K562 (cell line): ENCODE results near the gene PRPF39. TPM values are rescaled to one million over a fixed set of nuclear protein-coding genes. Genes with fewer than 3 reads are reported as not detected.

Source experiments
- ATAC-seq: fragments of 200-7000 bp; cut with Tn5 transposase; 3 replicates; pipeline ENCODE4 v1.9.1; 2020; ENCODE audit warnings: moderate library complexity
- BruUV-seq: library from RNA; stranded (reverse); fragments of 400-500 nt; replicated peaks from 2 replicates; lab custom pipeline; 2021; lab: Mats Ljungman, UMichigan
- CTCF ChIA-PET: fragments of 300-600 bp; formaldehyde crosslinking; extraction: SDS; loops from one replicate; lab custom pipeline; 2021; ENCODE audit warnings: low intra/inter-chr PET ratio; lab: Yijun Ruan, JAX
- POLR2A ChIA-PET: fragments of 300-600, 350-650 bp; sonication (Branson Sonifier 250); formaldehyde crosslinking; extraction: SDS; loops from one replicate; lab custom pipeline; 2021; ENCODE audit warnings: antibody characterized with exemption, inconsistent platforms; lab: Yijun Ruan, JAX
- DNase-seq, 4 experiments: peaks; one replicate each; pipeline versions ENCODE4 v3.0.0 to v3.0.0-alpha.2; 2011 to 2018; ENCODE audit warnings: low spot score in 3 of 4, mixed read lengths in 3 of 4; ENCODE audit errors: extremely low read depth in 1 of 4
- FAIRE-seq: peaks from 2 replicates; lab custom pipeline; 2011; peaks lifted over from hg19 to GRCh38; lab: Jason Lieb, UNC
- H2AFZ ChIP-seq: 2 replicates; pipeline ENCODE4 v1.6.0; 2011; ENCODE audit warnings: low read depth, low read length, control low read depth, inconsistent platforms
- H3K27ac ChIP-seq: fragments of 200-600 bp; 3 replicates; pipeline ENCODE4 v1.8.0; 2011; ENCODE audit warnings: low read depth, mild to moderate bottlenecking, control low read depth, inconsistent platforms, low read length, moderate library complexity, mixed read lengths; ENCODE audit errors: extremely low read depth
- H3K27me3 ChIP-seq, 2 experiments: fragments of 300-600 bp in 1 of 2; 2 replicates in 1 of 2; 3 replicates in 1 of 2; pipeline versions ENCODE4 v1.6.0 to v1.8.0; 2011; ENCODE audit warnings: inconsistent platforms in 2 of 2, low read length in 2 of 2, mild to moderate bottlenecking in 1 of 2, mixed read lengths in 1 of 2, moderate library complexity in 1 of 2; ENCODE audit not compliant: control insufficient read depth in 2 of 2, insufficient read depth in 2 of 2
- H3K36me3 ChIP-seq: fragments of 300-600 bp; 3 replicates; pipeline ENCODE4 v1.8.0; 2011; ENCODE audit warnings: mild to moderate bottlenecking, low read length, inconsistent platforms; ENCODE audit not compliant: control insufficient read depth, insufficient read depth
- H3K4me1 ChIP-seq, 2 experiments: fragments of 200-600 bp in 1 of 2; replicated peaks in 1 of 2; 2 replicates in 1 of 2; 3 replicates in 1 of 2; pipeline versions ENCODE4 v1.5.1 to v1.8.0; 2011; ENCODE audit warnings: inconsistent platforms in 2 of 2, low read length in 2 of 2, mild to moderate bottlenecking in 1 of 2, mixed read lengths in 1 of 2, moderate library complexity in 1 of 2; ENCODE audit not compliant: control insufficient read depth in 2 of 2, insufficient read depth in 2 of 2
- H3K4me2 ChIP-seq: 2 replicates; pipeline ENCODE4 v1.6.1; 2011; ENCODE audit warnings: low read length, control low read depth, inconsistent platforms, mixed read lengths; ENCODE audit not compliant: insufficient read depth
- H3K4me3 ChIP-seq: fragments of 200-600 bp; sonication (generic), shearing (Covaris generic); 2 replicates; pipeline ENCODE4 v1.5.1; 2016; ENCODE audit warnings: control low read depth, inconsistent platforms
- H3K79me2 ChIP-seq: fragments of 200-600 bp; 3 replicates; pipeline ENCODE4 v1.8.0; 2011; ENCODE audit warnings: low read length, inconsistent platforms; ENCODE audit not compliant: control insufficient read depth, insufficient read depth
- H3K9ac ChIP-seq, 2 experiments: 2 replicates each; pipeline versions ENCODE4 v1.6.0 to v1.6.1; 2011; ENCODE audit warnings: low read depth in 2 of 2, low read length in 2 of 2, control low read depth in 1 of 2, inconsistent platforms in 1 of 2, mild to moderate bottlenecking in 1 of 2, mixed read lengths in 1 of 2; ENCODE audit not compliant: insufficient read depth in 1 of 2
- H3K9me1 ChIP-seq: one replicate; pipeline ENCODE4 v1.6.0; 2011; ENCODE audit warnings: inconsistent platforms, mild to moderate bottlenecking, low read length, moderate library complexity; ENCODE audit not compliant: control insufficient read depth, insufficient read depth
- H3K9me3 ChIP-seq: replicated peaks from 2 replicates; pipeline ENCODE4 v1.5.1; 2011; ENCODE audit warnings: low read depth, low read length, inconsistent platforms; ENCODE audit not compliant: control insufficient read depth, insufficient read depth
- H4K20me1 ChIP-seq: replicated peaks from 2 replicates; pipeline ENCODE4 v1.6.1; 2011; ENCODE audit warnings: low read length, inconsistent platforms, mixed read lengths; ENCODE audit not compliant: control insufficient read depth, insufficient read depth
- CEBPG ChIP-seq, 3 experiments: fragments of 200-800 bp in 1 of 3; sonication (Bioruptor generic) in 1 of 3; sonication (generic) in 1 of 3; formaldehyde crosslinking in 1 of 3; IDR thresholded peaks in 2 of 3; conservative IDR thresholded peaks in 1 of 3; 2 replicates each; pipeline versions ENCODE4 v1.6.1 to v1.8.0; 2016 to 2022; ENCODE audit warnings: missing compliant biosample characterization in 2 of 3, missing genetic modification characterization in 2 of 3, mild to moderate bottlenecking in 1 of 3, missing genetic modification reagents in 1 of 3
- CREB1 ChIP-seq, 2 experiments: sonication (generic) in 1 of 2; formaldehyde crosslinking in 1 of 2; IDR thresholded peaks; 2 replicates each; pipeline versions ENCODE4 v1.6.1 to v1.8.0; 2012 to 2022; ENCODE audit warnings: inconsistent platforms in 1 of 2, mild to moderate bottlenecking in 1 of 2, missing genetic modification reagents in 1 of 2, moderate library complexity in 1 of 2
- FOS ChIP-seq: IDR thresholded peaks from 3 replicates; pipeline ENCODE4 v1.6.1; 2011; ENCODE audit not compliant: insufficient read length; ENCODE audit errors: extremely low read depth
- HINFP ChIP-seq: fragments of 450-650 bp; conservative IDR thresholded peaks from 2 replicates; pipeline ENCODE4 v1.6.1; 2016; ENCODE audit warnings: missing genetic modification characterization, low read depth, mild to moderate bottlenecking, control low read depth, missing compliant biosample characterization
- RCOR1 ChIP-seq, 2 experiments: IDR thresholded peaks; 2 replicates each; pipeline ENCODE4 v1.6.1; 2012; ENCODE audit warnings: low read depth in 2 of 2, low read length in 2 of 2, borderline replicate concordance in 1 of 2, improper control_type of control experiment in 1 of 2
- REST ChIP-seq, 2 experiments: fragments of 450-650 bp; formaldehyde crosslinking in 1 of 2; IDR thresholded peaks; 2 replicates each; pipeline versions ENCODE4 v1.4.0 to v1.6.1; 2014 to 2020; ENCODE audit warnings: mild to moderate bottlenecking in 2 of 2, borderline replicate concordance in 1 of 2, low read depth in 1 of 2
- RFX1 ChIP-seq: fragments of 450-650 bp; IDR thresholded peaks from 2 replicates; pipeline ENCODE4 v1.6.1; 2016; ENCODE audit warnings: mild to moderate bottlenecking, moderate library complexity
- SIN3B ChIP-seq: fragments of 450-650 bp; IDR thresholded peaks from 2 replicates; pipeline ENCODE4 v1.6.1; 2017; ENCODE audit warnings: low read depth, mild to moderate bottlenecking, moderate library complexity
- SMARCA4 ChIP-seq: fragments of 450-650 bp; IDR thresholded peaks from 2 replicates; pipeline ENCODE4 v1.6.1; 2016
- ZBTB1 ChIP-seq: sonication (generic); formaldehyde crosslinking; IDR thresholded peaks from 2 replicates; pipeline ENCODE4 v1.8.1; 2023; ENCODE audit warnings: missing genetic modification reagents, low read depth, mild to moderate bottlenecking, borderline replicate concordance
- ZNF79 ChIP-seq: fragments of 250-450 bp; sonication (Bioruptor Pico); IDR thresholded peaks from 2 replicates; pipeline ENCODE4 v1.4.0; 2020; ENCODE audit warnings: low read depth, mild to moderate bottlenecking, moderate library complexity
- WGBS: fragments of 100-300 bp; shearing (Covaris generic); methylation state at CpG from one replicate; pipeline ENCODE4 v1.1.6; 2016; ENCODE audit warnings: low coverage, mixed read lengths; ENCODE audit not compliant: insufficient coverage; ENCODE audit errors: missing lambda C conversion rate; 5-methylcytosine and 5-hydroxymethylcytosine counted together
- in situ Hi-C: fragments of 300-500 bp; cut with MboI; formaldehyde crosslinking; loops from 4 replicates; pipeline ENCODE4 v1.15.0; 2018; ENCODE audit warnings: inconsistent platforms, mixed read lengths
- intact Hi-C: fragments of 100-400 bp; cut with micrococcal nuclease; formaldehyde crosslinking; loops from 2 replicates; pipeline ENCODE4 v1.14.2; 2022
- polyA plus RNA-seq, 8 experiments: library from polyadenylated mRNA; depleted of rRNA in 4 of 8; stranded (reverse) in 5 of 8; unstranded in 3 of 8; fragments of >200 nt; fragmentation: Nextera tagmentation in 2 of 8; fragmentation: Illumina TruSeq in 1 of 8; extraction: Ambion mirVana in 2 of 8; extraction: Trizol in 1 of 8; gene quantifications; 2 replicates each; pipeline versions ENCODE4 v1.2.1 to v1.2.3, GENCODE V29; 2011 to 2014; ENCODE audit warnings: inconsistent platforms in 1 of 8, missing spikeins in 1 of 8
- total RNA-seq, 7 experiments: library from RNA; depleted of rRNA in 6 of 7; stranded (reverse); fragments of >200 nt in 6 of 7; fragmentation: Illumina TruSeq in 2 of 7; extraction: Trizol in 2 of 7; gene quantifications; 2 replicates each; pipeline versions ENCODE4 v1.2.1 to v1.2.3, GENCODE V29; 2011 to 2021; ENCODE audit warnings: low replicate concordance in 1 of 7

Gene PRPF39
- total and polyA plus RNA-seq, 9 of the 15 experiments (the other 6 are each of a cell fraction or from before 2014, with no cell fraction given), result 13.3 to 50.4 (median 24.8) TPM

GRCh38 chr14:45060551-45060950, 23.4 kb upstream of the PRPF39 start (continued):
- TF ChIP-seq REST (IDR thresholded peaks at IDR 0.05; ENCODE audit: borderline replicate concordance) (no peak), REST (CRISPR knock-in tag; IDR thresholded peaks at IDR 0.05; ENCODE audit: low read depth) (no peak)

- intact Hi-C loops (no loop called here), in situ Hi-C loops (no loop called here)
- Histone ChIP-seq H3K4me3 (no peak overlapping the region), H3K4me1 (no peaks in the 10 kb centered on the region), H4K20me1 (no peaks in the 10 kb centered on the region), H3K4me2 (no peak overlapping the region), H3K36me3 (0 out of 3 replicates have a peak, but pooled peaks cover 3% of the 10 kb centered on the region), H3K79me2 (no peaks in the 10 kb centered on the region), H3K27ac (no peak overlapping the region), H3K9ac (no peak overlapping the region), H3K27me3 (no peaks in the 10 kb centered on the region), H2AFZ (no peak overlapping the region), H3K9me3 (no peaks in the 10 kb centered on the region), H3K9me1 (no peaks in the 10 kb centered on the region)
- ATAC-seq, result no peak
- POLR2A ChIA-PET, result interaction anchor here (1.4 kb wide), 1 partner anchor 10 kb away, joined by 3 read pairs; no protein-coding TSS in a partner anchor
- 20% methylated on average over 3 of the region's 3 CpGs for WGBS
- no TSS peak for BruUV-seq
- no peak for DNase-seq
- CTCF ChIA-PET, result no interaction called here
- no peak for FAIRE-seq
- TF ChIP-seq CEBPG (CRISPR knock-in tag; IDR thresholded peaks at IDR 0.05) (no peak), CEBPG (tag; conservative IDR thresholded peaks at IDR 0.05 in 1 of 2, IDR thresholded peaks at IDR 0.05 in 1 of 2) (no peak), ZNF79 (CRISPR knock-in tag) (no peak), SIN3B (no peak), RCOR1 (IDR thresholded peaks at IDR 0.05; ENCODE audit: borderline replicate concordance in 1 of 2, low read depth in 2 of 2, low read length in 2 of 2) (no peak), CREB1 (IDR thresholded peaks at IDR 0.05) (no peak), CREB1 (CRISPR knock-in tag; IDR thresholded peaks at IDR 0.05) (no peak), RFX1 (no peak), FOS (no peak), SMARCA4 (no peak), HINFP (no peak), ZBTB1 (no peak)
Measured at GRCh38 chr14:45065540-45065939, 18.4 kb upstream of the PRPF39 start.
